HCT116 (cell line): ENCODE data around the gene CLEC3B.

ENCODE experiments used
- CEBPB ChIP-seq: IDR thresholded peaks from 2 replicates; pipeline ENCODE4 v1.6.1; 2012; ENCODE audit warnings: low read depth
- CTCF ChIP-seq, 3 experiments: fragments of 200-600 bp in 1 of 3; sonication (generic) in 1 of 3; IDR thresholded peaks in 2 of 3; conservative IDR thresholded peaks in 1 of 3; 2 replicates each; pipeline ENCODE4 v1.5.1; 2012 to 2017; ENCODE audit warnings: low read depth in 2 of 3, low read length in 2 of 3, antibody characterized with exemption in 1 of 3, borderline replicate concordance in 1 of 3, control low read depth in 1 of 3, mild to moderate bottlenecking in 1 of 3, mixed read lengths in 1 of 3, mixed run types in 1 of 3, moderate library complexity in 1 of 3; ENCODE audit not compliant: insufficient read depth in 1 of 3
- EGR1 ChIP-seq: IDR thresholded peaks from 2 replicates; pipeline ENCODE4 v1.6.1; 2012; ENCODE audit warnings: low read depth
- EZH2 ChIP-seq: fragments of 200-600 bp; sonication (generic); IDR thresholded peaks from 2 replicates; pipeline ENCODE4 v1.6.1; 2017; ENCODE audit warnings: antibody characterized with exemption, mixed run types
- EZH2phosphoT487 ChIP-seq: fragments of 200-600 bp; IDR thresholded peaks from 2 replicates; pipeline ENCODE4 v1.6.1; 2018; ENCODE audit warnings: antibody characterized with exemption, borderline replicate concordance
- MAX ChIP-seq: IDR thresholded peaks from 2 replicates; pipeline ENCODE4 v1.6.1; 2012
- POLR2A ChIP-seq: IDR thresholded peaks from 2 replicates; pipeline ENCODE4 v1.7.0; 2011; ENCODE audit warnings: borderline replicate concordance; ENCODE audit not compliant: insufficient read depth, insufficient read length; ENCODE audit errors: extremely low read depth
- POLR2AphosphoS5 ChIP-seq: IDR thresholded peaks from 2 replicates; pipeline ENCODE4 v1.6.1; 2011; ENCODE audit warnings: mild to moderate bottlenecking, low read depth, low read length, moderate library complexity
- RAD21 ChIP-seq: IDR thresholded peaks from 2 replicates; pipeline ENCODE4 v1.6.1; 2012; ENCODE audit warnings: low read depth, mild to moderate bottlenecking
- SP1 ChIP-seq: IDR thresholded peaks from 2 replicates; pipeline ENCODE4 v1.6.1; 2012; ENCODE audit warnings: low read depth
- ZNF274 ChIP-seq: fragments of 200-500 bp; sonication (Bioruptor generic); IDR thresholded peaks from 2 replicates; pipeline ENCODE4 v1.6.1; 2014; ENCODE audit warnings: mild to moderate bottlenecking, low read depth, low read length, inconsistent platforms

- no peak for TF ChIP-seq CTCF (IDR thresholded peaks at IDR 0.05 in 2 of 3, conservative IDR thresholded peaks at IDR 0.05 in 1 of 3; ENCODE audit: borderline replicate concordance in 1 of 3, insufficient read depth in 1 of 3, low read depth in 2 of 3, low read length in 2 of 3)
- TF ChIP-seq EZH2, result no peak
- TF ChIP-seq POLR2AphosphoS5, result no peak
- no peak for TF ChIP-seq SP1
- TF ChIP-seq CEBPB, result no peak
- no peak for TF ChIP-seq EGR1
- no peak for TF ChIP-seq EZH2phosphoT487
- TF ChIP-seq MAX, result no peak
- TF ChIP-seq ZNF274, result no peak
- no peak for TF ChIP-seq RAD21
- TF ChIP-seq POLR2A, result no peak
Observed at GRCh38 chr3:45042162-45042561, 16.1 kb downstream of the CLEC3B start.
